H9 (cell line): ENCODE results near the gene GMNC. TPM values are rescaled to one million over a fixed set of nuclear protein-coding genes. Genes with fewer than 3 reads are reported as not detected.

Source experiments
- DNase-seq: peaks from one replicate; pipeline ENCODE4 v3.0.0-alpha.2; 2017
- H2AFZ ChIP-seq: one replicate; pipeline ENCODE4 v1.6.1; 2013; ENCODE audit warnings: mild to moderate bottlenecking, low read length, control low read depth, moderate library complexity
- H2AK5ac ChIP-seq: 2 replicates; pipeline ENCODE4 v1.6.1; 2013; ENCODE audit warnings: low read length, control low read depth, mixed read lengths; ENCODE audit not compliant: insufficient read length
- H2BK120ac ChIP-seq: one replicate; pipeline ENCODE4 v1.6.1; 2013; ENCODE audit warnings: low read depth, mild to moderate bottlenecking, low read length, control low read depth, inconsistent platforms; ENCODE audit not compliant: poor library complexity, severe bottlenecking
- H2BK12ac ChIP-seq: 2 replicates; pipeline ENCODE4 v1.6.1; 2013; ENCODE audit warnings: low read length, control low read depth, mixed read lengths, low read depth; ENCODE audit not compliant: insufficient read length
- H2BK15ac ChIP-seq: 2 replicates; pipeline ENCODE4 v1.6.1; 2013; ENCODE audit warnings: low read depth, low read length, control low read depth
- H2BK20ac ChIP-seq: one replicate; pipeline ENCODE4 v1.6.1; 2013; ENCODE audit warnings: low read depth, mild to moderate bottlenecking, low read length, control low read depth, inconsistent platforms; ENCODE audit not compliant: poor library complexity, severe bottlenecking
- H2BK5ac ChIP-seq: 2 replicates; pipeline ENCODE4 v1.6.1; 2013; ENCODE audit warnings: low read length, control low read depth, mixed read lengths; ENCODE audit not compliant: insufficient read length
- H3K14ac ChIP-seq: 2 replicates; pipeline ENCODE4 v1.6.1; 2013; ENCODE audit warnings: low read length, control low read depth; ENCODE audit not compliant: insufficient read depth
- H3K18ac ChIP-seq: 2 replicates; pipeline ENCODE4 v1.6.1; 2013; ENCODE audit warnings: low read depth, mild to moderate bottlenecking, mixed read lengths, low read length, control low read depth; ENCODE audit not compliant: insufficient read length
- H3K23ac ChIP-seq: 2 replicates; pipeline ENCODE4 v1.6.1; 2013; ENCODE audit warnings: low read length, control low read depth, mixed read lengths, low read depth; ENCODE audit not compliant: insufficient read length
- H3K23me2 ChIP-seq: 2 replicates; pipeline ENCODE4 v1.6.1; 2013; ENCODE audit warnings: low read depth, mild to moderate bottlenecking, mixed read lengths, low read length, control low read depth; ENCODE audit not compliant: insufficient read length, poor library complexity, severe bottlenecking
- H3K27ac ChIP-seq: 2 replicates; pipeline ENCODE4 v1.5.1; 2013; ENCODE audit warnings: low read length, control low read depth, mixed read lengths, low read depth; ENCODE audit not compliant: insufficient read length
- H3K27me3 ChIP-seq: 2 replicates; pipeline ENCODE4 v1.6.1; 2013; ENCODE audit warnings: low read length, control low read depth, inconsistent platforms; ENCODE audit not compliant: insufficient read depth
- H3K4ac ChIP-seq: 2 replicates; pipeline ENCODE4 v1.6.1; 2013; ENCODE audit warnings: low read depth, mild to moderate bottlenecking, control low read depth, inconsistent platforms, low read length, moderate library complexity
- H3K4me1 ChIP-seq: 2 replicates; pipeline ENCODE4 v1.6.1; 2013; ENCODE audit warnings: low read length, control low read depth, inconsistent platforms; ENCODE audit not compliant: insufficient read depth
- H3K4me2 ChIP-seq: 2 replicates; pipeline ENCODE4 v1.6.1; 2013; ENCODE audit warnings: low read length, control low read depth, mixed read lengths; ENCODE audit not compliant: insufficient read length, insufficient read depth
- H3K56ac ChIP-seq: 2 replicates; pipeline ENCODE4 v1.6.1; 2013; ENCODE audit warnings: low read depth, mild to moderate bottlenecking, mixed read lengths, low read length, control low read depth; ENCODE audit not compliant: insufficient read length
- H3K79me1 ChIP-seq: 2 replicates; pipeline ENCODE4 v1.6.1; 2013; ENCODE audit warnings: low read depth, mild to moderate bottlenecking, moderate library complexity, low read length, control low read depth, inconsistent platforms; ENCODE audit not compliant: insufficient read depth, poor library complexity, severe bottlenecking
- H3K79me2 ChIP-seq: 2 replicates; pipeline ENCODE4 v1.6.1; 2013; ENCODE audit warnings: low read length, control low read depth, inconsistent platforms; ENCODE audit not compliant: insufficient read depth
- H3K9ac ChIP-seq: 2 replicates; pipeline ENCODE4 v1.6.1; 2013; ENCODE audit warnings: low read length, control low read depth, mixed read lengths; ENCODE audit not compliant: insufficient read length; ENCODE audit errors: extremely low read depth
- H3K9me3 ChIP-seq: one replicate; pipeline ENCODE4 v1.6.1; 2013; ENCODE audit warnings: low read depth, low read length, inconsistent platforms; ENCODE audit not compliant: control insufficient read depth
- H3T11ph ChIP-seq: one replicate; pipeline ENCODE4 v1.6.1; 2013; ENCODE audit warnings: mild to moderate bottlenecking, low read length, control low read depth, inconsistent platforms
- H4K20me1 ChIP-seq: one replicate; pipeline ENCODE4 v1.6.1; 2013; ENCODE audit not compliant: control insufficient read depth, insufficient read length, insufficient read depth
- H4K5ac ChIP-seq: 2 replicates; pipeline ENCODE4 v1.6.1; 2013; ENCODE audit warnings: low read depth, mild to moderate bottlenecking, mixed read lengths, low read length, control low read depth; ENCODE audit not compliant: insufficient read length
- H4K8ac ChIP-seq: replicated peaks from 2 replicates; pipeline ENCODE4 v1.6.1; 2013; ENCODE audit warnings: low read length, control low read depth, mixed read lengths, low read depth; ENCODE audit not compliant: insufficient read length
- H4K91ac ChIP-seq: 2 replicates; pipeline ENCODE4 v1.6.1; 2013; ENCODE audit warnings: low read depth, mild to moderate bottlenecking, moderate library complexity, mixed read lengths, low read length, control low read depth; ENCODE audit not compliant: insufficient read length
- H3K27ac Mint-ChIP-seq, 3 experiments: 2 replicates in 2 of 3; 3 replicates in 1 of 3; pipeline ENCODE4 v1.8.0; 2020 to 2021; ENCODE audit warnings: mixed read lengths in 3 of 3, mild to moderate bottlenecking in 1 of 3, moderate library complexity in 1 of 3
- H3K27me3 Mint-ChIP-seq: 2 replicates; pipeline ENCODE4 v1.8.0; 2021; ENCODE audit warnings: low read depth, mild to moderate bottlenecking, moderate library complexity, mixed read lengths
- H3K36me3 Mint-ChIP-seq, 3 experiments: 2 replicates in 2 of 3; 3 replicates in 1 of 3; pipeline ENCODE4 v1.8.0; 2020 to 2021; ENCODE audit warnings: low read depth in 3 of 3, mixed read lengths in 3 of 3; ENCODE audit not compliant: insufficient read depth in 1 of 3
- H3K4me1 Mint-ChIP-seq, 2 experiments: 2 replicates each; pipeline ENCODE4 v1.8.0; 2020; ENCODE audit warnings: mixed read lengths in 2 of 2
- H3K4me3 Mint-ChIP-seq, 2 experiments: 2 replicates in 1 of 2; 3 replicates in 1 of 2; pipeline ENCODE4 v1.8.0; 2020 to 2021; ENCODE audit warnings: mild to moderate bottlenecking in 2 of 2, mixed read lengths in 2 of 2, moderate library complexity in 1 of 2
- H3K9me3 Mint-ChIP-seq, 2 experiments: 2 replicates in 1 of 2; 3 replicates in 1 of 2; pipeline ENCODE4 v1.8.0; 2020; ENCODE audit warnings: mild to moderate bottlenecking in 2 of 2, mixed read lengths in 2 of 2, moderate library complexity in 1 of 2
- WGBS: extraction: QIAGEN DNeasy Blood & Tissue Kit; methylation state at CpG from one replicate; pipeline ENCODE4 v1.1.7; 2013; ENCODE audit warnings: missing lambda C conversion rate, low lambda C conversion rate, mixed read lengths; ENCODE audit not compliant: insufficient read length; ENCODE audit errors: extremely low coverage; 5-methylcytosine and 5-hydroxymethylcytosine counted together
- total RNA-seq: library from RNA; stranded (reverse); gene quantifications from 2 replicates; pipeline ENCODE4 v1.2.1, GENCODE V29; 2021
- TF ChIP-seq, protein P1 (sequence below): fragments of 200-600 bp; sonication (generic); conservative IDR thresholded peaks from 3 replicates; pipeline ENCODE4 v1.8.0; 2021; ENCODE audit warnings: antibody characterized with exemption, mild to moderate bottlenecking

GMNC gene
- total RNA-seq, 1 experiment from 2014 or later, result not detected

DNA sequence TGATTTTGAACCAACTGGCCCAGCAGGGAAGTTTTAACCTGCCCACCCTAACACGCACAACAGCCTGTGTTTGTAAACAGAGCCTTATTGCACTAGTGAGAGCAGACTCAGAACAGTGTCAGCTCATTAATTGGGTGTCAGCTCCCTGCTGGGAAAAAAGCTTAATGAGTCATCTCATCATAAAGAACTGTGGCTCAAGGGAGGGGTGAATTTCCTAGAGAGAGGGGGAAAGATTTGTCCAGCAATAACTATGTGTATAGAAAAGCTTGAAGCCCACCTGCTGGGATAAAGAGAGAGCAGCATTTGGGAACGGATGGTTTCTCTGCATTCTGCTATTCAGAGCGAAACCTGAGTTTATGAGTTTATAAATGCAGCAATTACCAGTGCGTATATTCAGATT lies 48.9 kb upstream of the GMNC start:
- H3K4ac ChIP-seq, result no peak overlapping the region
- H3K56ac ChIP-seq, result no peak overlapping the region
- TF ChIP-seq, protein P1, sequence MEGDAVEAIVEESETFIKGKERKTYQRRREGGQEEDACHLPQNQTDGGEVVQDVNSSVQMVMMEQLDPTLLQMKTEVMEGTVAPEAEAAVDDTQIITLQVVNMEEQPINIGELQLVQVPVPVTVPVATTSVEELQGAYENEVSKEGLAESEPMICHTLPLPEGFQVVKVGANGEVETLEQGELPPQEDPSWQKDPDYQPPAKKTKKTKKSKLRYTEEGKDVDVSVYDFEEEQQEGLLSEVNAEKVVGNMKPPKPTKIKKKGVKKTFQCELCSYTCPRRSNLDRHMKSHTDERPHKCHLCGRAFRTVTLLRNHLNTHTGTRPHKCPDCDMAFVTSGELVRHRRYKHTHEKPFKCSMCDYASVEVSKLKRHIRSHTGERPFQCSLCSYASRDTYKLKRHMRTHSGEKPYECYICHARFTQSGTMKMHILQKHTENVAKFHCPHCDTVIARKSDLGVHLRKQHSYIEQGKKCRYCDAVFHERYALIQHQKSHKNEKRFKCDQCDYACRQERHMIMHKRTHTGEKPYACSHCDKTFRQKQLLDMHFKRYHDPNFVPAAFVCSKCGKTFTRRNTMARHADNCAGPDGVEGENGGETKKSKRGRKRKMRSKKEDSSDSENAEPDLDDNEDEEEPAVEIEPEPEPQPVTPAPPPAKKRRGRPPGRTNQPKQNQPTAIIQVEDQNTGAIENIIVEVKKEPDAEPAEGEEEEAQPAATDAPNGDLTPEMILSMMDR, result no peak
- H3K36me3 Mint-ChIP-seq, result no peaks in the 10 kb centered on the region; a peak in 1 of 7 replicates
- peaks cover 3 to 7% of the 10 kb centered on the region in 2 experiments for H3K4me1 Mint-ChIP-seq
- no peak overlapping the region for H3K14ac ChIP-seq
- H3K27ac ChIP-seq, result no peak overlapping the region
- H4K20me1 ChIP-seq, result no peaks in the 10 kb centered on the region
- H3K9me3 ChIP-seq, result no peaks in the 10 kb centered on the region
- WGBS, result no CpG with 5 or more reads among the region's 4 CpGs
- H3K9me3 Mint-ChIP-seq, result peaks cover 4% of the 10 kb centered on the region in 2 experiments; a peak in 2 of 5 replicates
- H2AFZ ChIP-seq, result no peak overlapping the region
- no peak overlapping the region for H3T11ph ChIP-seq
- no peak overlapping the region for H3K4me3 Mint-ChIP-seq
- no peak overlapping the region for H2BK12ac ChIP-seq
- H4K5ac ChIP-seq, result no peak overlapping the region
- no peak overlapping the region for H3K23ac ChIP-seq
- H3K18ac ChIP-seq, result no peak overlapping the region
- no peak overlapping the region for H2BK5ac ChIP-seq
- no peak overlapping the region for H4K8ac ChIP-seq
- no peak overlapping the region for H4K91ac ChIP-seq
- no peak overlapping the region for H2AK5ac ChIP-seq
- H3K27ac Mint-ChIP-seq, result no peak overlapping the region
- H3K4me2 ChIP-seq, result no peak overlapping the region
- no peak for DNase-seq
- no peaks in the 10 kb centered on the region for H3K79me1 ChIP-seq
- H3K27me3 Mint-ChIP-seq, result no peaks in the 10 kb centered on the region
- H3K23me2 ChIP-seq, result no peaks in the 10 kb centered on the region
- H2BK15ac ChIP-seq, result no peak overlapping the region
- peaks cover 3% of the 10 kb centered on the region; the same call in 1 of the 2 replicates for H3K4me1 ChIP-seq
- H3K9ac ChIP-seq, result no peak overlapping the region
- no peak overlapping the region for H2BK20ac ChIP-seq
- no peaks in the 10 kb centered on the region; the same call in 1 of the 2 replicates for H3K79me2 ChIP-seq
- no peaks in the 10 kb centered on the region for H3K27me3 ChIP-seq
- H2BK120ac ChIP-seq, result no peak overlapping the region
